GM19099 (cell line): ENCODE results near the gene FXYD2.

Experiments used
- POLR2A ChIP-seq: IDR thresholded peaks from 3 replicates; pipeline ENCODE4 v1.6.1; 2011; ENCODE audit warnings: low read depth; ENCODE audit not compliant: insufficient read length; ENCODE audit errors: extremely low read depth

The FXYD2 gene

DNA sequence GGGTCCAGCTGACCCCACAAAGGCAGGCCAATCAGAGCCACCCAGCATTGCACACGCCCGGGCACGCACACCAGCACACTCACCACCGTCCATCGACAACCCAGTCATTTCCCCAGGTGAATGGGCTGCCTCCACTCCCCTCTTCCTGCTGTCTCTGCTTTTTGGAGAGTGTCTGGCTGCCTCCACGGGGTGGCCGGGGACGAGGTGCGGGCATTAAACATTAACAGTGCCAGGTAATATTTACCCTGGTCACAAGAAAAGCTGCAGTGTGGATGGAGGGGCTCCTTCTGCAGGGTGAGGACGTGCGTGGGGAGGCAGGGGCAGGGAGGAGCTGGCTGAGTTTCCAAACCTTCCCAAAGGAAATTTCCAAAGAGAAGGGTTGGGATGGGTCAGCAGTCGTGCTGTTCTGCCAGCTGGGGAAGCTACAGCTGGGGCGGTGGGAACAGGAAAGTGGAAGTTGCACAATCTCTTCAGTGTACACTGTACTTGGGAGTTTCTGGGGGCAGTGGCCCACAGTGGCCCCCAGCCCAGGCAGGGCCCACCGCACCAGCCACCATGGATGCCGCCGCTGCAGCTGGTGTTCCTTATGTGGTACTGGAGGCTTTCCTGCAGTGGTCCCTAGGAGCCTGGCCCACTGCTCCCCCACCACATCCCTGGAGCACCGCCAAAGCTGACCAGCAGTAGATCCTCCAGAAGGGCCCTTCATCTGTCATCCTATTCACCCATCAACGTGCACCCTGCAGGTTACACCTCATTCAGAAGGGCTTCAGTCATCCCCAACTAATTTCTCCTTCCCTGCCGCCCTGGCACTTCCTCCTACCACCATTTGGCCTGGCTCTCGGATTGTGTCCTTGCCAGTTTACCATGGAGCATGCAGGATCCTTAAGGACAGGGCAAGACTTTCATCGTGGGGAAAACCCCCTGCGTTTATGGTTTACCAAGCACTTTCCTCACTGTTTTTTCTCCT is at the start of gene FXYD2:
Gene FXYD2 (minus strand): TSS at position 174 of the 967 bp plus-strand sequence. CDS start 66 bp downstream, at position 108.
- peak; percentile 27 for TF ChIP-seq POLR2A

DNA sequence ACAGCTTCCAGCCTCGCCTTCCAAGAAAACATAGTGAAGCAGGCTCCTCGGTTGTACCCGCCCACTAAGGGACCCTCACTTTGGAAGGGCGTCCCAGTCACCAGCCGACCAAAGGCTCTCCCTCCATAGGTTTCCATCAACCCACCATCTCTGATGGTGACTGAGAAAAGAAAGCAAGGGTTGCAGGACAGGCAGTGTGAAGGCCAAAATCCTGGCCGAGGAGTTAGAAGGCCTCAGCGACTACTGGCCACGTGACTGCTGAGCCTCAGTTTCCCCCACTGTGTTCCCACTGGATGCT is 49.2 kb upstream of the FXYD2 start:
- no peak for TF ChIP-seq POLR2A

- no peak for TF ChIP-seq POLR2A
Measured at GRCh38 chr11:117872975-117873827, 48.7 kb upstream of the FXYD2 start.

GRCh38 chr11:117872420-117872961 is 47.9 kb upstream of the FXYD2 start:
- no peak for TF ChIP-seq POLR2A

DNA sequence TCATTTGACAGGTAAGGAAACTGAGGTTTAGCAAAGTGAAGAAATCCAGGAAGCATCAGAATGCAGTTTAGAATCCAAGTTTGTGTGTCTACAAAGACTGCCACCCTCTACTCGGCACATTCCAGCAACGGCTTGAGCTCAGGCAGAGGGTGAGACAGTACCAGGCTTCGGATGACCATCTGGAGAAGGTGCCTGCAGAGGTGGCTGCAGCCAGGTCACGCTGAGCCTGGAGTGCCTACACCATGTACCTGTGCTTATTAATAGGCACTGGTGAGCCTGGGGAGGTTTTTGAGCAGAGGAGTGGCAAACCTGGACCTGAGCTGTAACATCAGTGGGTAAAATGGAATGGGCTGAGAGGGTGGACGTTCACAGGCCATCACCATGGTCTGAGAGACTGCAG is 47.2 kb upstream of the FXYD2 start:
- TF ChIP-seq POLR2A = no peak

DNA sequence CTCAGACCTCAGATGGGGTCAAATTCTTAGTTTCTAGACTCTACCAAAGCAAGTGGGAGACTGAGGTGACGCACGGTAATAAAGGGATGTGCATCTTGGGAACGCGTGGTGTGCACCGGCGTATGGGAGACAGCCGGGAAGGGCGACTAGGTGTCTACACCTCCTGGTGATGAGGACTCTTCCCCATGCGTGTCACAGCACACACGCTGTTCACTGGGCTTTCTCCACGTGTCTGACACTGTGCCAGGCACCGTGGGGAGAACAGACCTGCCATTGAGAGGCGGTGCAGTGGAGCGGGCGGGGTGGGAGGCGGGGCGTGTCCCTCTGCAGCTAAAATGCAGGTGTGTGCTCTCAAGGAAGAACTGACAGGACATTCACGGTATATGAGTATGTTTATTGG is 46.6 kb upstream of the FXYD2 start:
- TF ChIP-seq POLR2A = no peak

DNA sequence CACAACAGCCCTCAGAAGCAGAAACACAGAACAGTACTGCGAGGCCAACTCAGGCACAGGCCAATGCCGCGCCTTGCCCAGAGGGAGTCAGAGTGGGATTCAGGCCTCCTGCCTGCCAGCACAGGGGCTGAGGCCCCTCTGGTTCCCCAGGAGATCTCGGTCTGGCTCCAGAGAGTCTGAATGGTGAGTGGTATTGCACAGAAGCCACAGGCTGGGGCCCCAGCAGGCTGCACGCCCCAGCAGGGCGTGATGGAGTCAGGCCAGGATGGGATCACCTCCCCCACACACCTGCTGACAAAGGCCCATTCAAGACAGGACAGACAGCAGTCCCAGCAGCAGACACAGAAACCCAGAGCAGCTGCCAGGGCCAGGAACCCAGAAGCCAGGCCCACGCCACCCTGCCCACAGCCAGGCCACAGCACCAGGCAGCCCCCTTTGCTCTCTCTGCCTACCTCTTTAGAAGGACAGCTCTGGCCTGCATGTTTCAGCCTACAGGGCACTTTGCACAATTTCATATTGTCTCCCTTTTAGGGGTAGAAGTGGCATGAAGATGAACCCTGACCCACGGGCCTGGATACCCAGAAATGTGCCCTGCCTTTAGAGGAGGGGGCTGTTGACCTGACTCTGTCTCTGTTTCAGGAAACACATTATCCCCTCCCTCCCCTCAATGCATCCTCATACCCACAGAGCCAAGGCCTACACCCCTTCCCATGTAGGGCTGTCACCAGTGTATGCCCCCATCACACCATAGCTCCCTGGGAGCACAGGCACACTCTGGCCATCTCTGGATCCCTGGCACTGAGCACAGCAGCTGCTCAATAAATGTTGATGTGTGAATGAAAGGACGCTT is 45.8 kb upstream of the FXYD2 start:
- no peak for TF ChIP-seq POLR2A

- TF ChIP-seq POLR2A = no peak
Measured at GRCh38 chr11:117869604-117870003, 45.1 kb upstream of the FXYD2 start.

- no peak for TF ChIP-seq POLR2A
Measured at GRCh38 chr11:117868815-117869561, 44.4 kb upstream of the FXYD2 start.

- TF ChIP-seq POLR2A = no peak
Measured at GRCh38 chr11:117868088-117868487, 43.5 kb upstream of the FXYD2 start.

GRCh38 chr11:117866526-117866925 is 42.0 kb upstream of the FXYD2 start:
- TF ChIP-seq POLR2A = no peak

DNA sequence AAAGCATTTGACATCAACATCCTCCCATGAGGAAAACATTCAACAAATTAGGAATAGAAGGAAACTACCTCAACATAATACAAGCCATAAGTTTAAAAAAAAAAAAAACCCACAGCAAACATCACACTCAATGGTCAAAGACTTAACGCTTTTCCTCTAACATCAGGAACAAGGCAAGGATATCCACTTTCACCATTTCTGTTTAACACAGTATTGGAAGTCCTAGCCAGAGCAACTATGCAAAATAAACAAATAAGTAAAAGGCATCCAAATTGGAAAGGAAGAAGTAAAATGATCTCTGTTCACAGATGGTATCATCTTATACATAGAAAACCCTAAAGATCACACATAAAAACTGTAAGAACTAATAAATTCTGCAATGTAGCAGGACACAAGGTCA is 38.8 kb upstream of the FXYD2 start:
- TF ChIP-seq POLR2A = no peak

DNA sequence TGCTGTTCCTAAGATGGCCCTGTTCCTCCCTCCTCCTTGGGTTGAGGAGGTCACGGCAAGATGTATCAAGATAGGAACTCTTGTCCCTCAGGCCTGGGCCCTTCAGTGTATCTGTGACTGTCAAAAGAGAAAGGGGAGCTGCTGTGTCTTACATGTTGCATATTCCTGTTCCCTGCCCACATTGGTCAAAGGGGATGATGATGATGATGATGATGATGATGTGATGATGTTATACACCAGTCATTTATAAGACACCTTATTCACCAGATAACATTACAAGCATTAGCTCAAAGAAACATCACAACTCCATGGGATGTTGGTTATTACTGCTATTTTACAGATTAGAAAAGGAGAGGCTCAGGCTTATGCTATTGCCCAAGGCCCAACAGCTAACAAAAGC is 38.2 kb upstream of the FXYD2 start:
- TF ChIP-seq POLR2A = no peak

- no peak for TF ChIP-seq POLR2A
Measured at GRCh38 chr11:117862019-117862725, 37.6 kb upstream of the FXYD2 start.
